Activated T-cell treated with anti-CD3 and anti-CD28 coated beads, Interleukin-2, amount 50 U/mL, for 72 hours (primary cell): ENCODE results near the gene FHL2. TPM values are rescaled to one million over a fixed set of nuclear protein-coding genes. Genes with fewer than 3 reads are reported as not detected.

ENCODE experiments used
- ATAC-seq, 2 donors: fragments of 150-1000 bp; cut with Tn5 transposase; replicated peaks in 1 of 2; 2 replicates each; pipeline ENCODE4 v1.10.0; 2021; ENCODE audit warnings: moderate library complexity in 2 of 2, mild to moderate bottlenecking in 1 of 2
- DNase-seq, 2 donors: peaks; one replicate each; pipeline ENCODE4 v3.0.0; 2021 to 2022; ENCODE audit warnings: mixed read lengths in 1 of 2
- H3K27ac Mint-ChIP-seq: one replicate; pipeline ENCODE4 v1.8.0; 2022; ENCODE audit warnings: mild to moderate bottlenecking, moderate library complexity, mixed read lengths
- H3K27me3 Mint-ChIP-seq: one replicate; pipeline ENCODE4 v1.8.0; 2022; ENCODE audit warnings: low read depth, mixed read lengths
- H3K36me3 Mint-ChIP-seq, 2 donors: one replicate each; pipeline ENCODE4 v1.8.0; 2022; ENCODE audit warnings: mixed read lengths in 2 of 2, mild to moderate bottlenecking in 1 of 2; ENCODE audit not compliant: insufficient read depth in 2 of 2
- H3K4me1 Mint-ChIP-seq: one replicate; pipeline ENCODE4 v1.8.0; 2022; ENCODE audit warnings: low read depth, mixed read lengths
- H3K4me3 Mint-ChIP-seq, 2 donors: one replicate each; pipeline ENCODE4 v1.8.0; 2022; ENCODE audit warnings: mild to moderate bottlenecking in 2 of 2, mixed read lengths in 2 of 2, moderate library complexity in 2 of 2
- H3K9me3 Mint-ChIP-seq, 2 donors: one replicate each; pipeline ENCODE4 v1.8.0; 2022; ENCODE audit warnings: mixed read lengths in 2 of 2
- total RNA-seq, 2 donors: library from RNA; stranded (reverse); gene quantifications; one replicate each; pipeline ENCODE4 v1.2.3, GENCODE V29; 2022

Gene FHL2
- total RNA-seq, 2 donors from 2014 or later, result 2.2 to 7.1 TPM

DNA sequence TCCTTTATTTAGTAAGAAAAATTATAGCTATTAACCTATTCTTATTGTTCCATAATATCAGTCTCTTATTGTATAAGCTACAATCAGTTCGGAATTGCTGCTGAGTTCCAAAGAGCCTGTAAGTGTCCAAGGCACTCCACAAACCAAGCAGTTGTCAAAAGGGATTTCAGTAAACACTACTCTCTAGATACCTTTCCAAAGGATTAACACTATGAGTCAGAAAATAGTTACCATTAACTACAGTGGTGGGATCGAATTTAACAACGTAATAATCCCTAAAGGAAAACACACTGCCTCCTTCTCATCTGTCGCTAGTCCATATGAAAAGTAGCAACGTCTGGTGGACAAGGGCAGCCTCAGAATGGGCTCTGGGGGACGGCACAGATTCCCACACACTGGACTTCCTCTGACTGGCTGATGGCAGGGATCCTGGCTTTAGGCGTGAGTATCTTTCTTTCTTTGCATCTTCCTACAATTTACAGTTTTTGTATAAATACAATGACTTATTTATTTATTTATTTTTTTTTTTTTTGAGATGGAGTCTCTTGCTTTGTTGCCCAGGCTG, 78.1 kb downstream of the FHL2 start:
- H3K27me3 Mint-ChIP-seq, result no peaks in the 10 kb centered on the region
- H3K9me3 Mint-ChIP-seq, result no peaks in the 10 kb centered on the region
- H3K27ac Mint-ChIP-seq, result no peak overlapping the region
- H3K36me3 Mint-ChIP-seq, result no peaks in the 10 kb centered on the region
- DNase-seq (no peak), ATAC-seq (no peak)
- H3K4me1 Mint-ChIP-seq, result peaks cover 45% of the 10 kb centered on the region
- no peak overlapping the region for H3K4me3 Mint-ChIP-seq

- no peaks in the 10 kb centered on the region for H3K36me3 Mint-ChIP-seq
- no peak overlapping the region for H3K4me3 Mint-ChIP-seq
- H3K9me3 Mint-ChIP-seq, result no peaks in the 10 kb centered on the region
- no peaks in the 10 kb centered on the region for H3K27me3 Mint-ChIP-seq
- H3K4me1 Mint-ChIP-seq, result peaks cover 25% of the 10 kb centered on the region
- DNase-seq (no peak), ATAC-seq (no peak)
- no peak overlapping the region for H3K27ac Mint-ChIP-seq
Measured at GRCh38 chr2:105317937-105318336, 80.9 kb downstream of the FHL2 start.

DNA sequence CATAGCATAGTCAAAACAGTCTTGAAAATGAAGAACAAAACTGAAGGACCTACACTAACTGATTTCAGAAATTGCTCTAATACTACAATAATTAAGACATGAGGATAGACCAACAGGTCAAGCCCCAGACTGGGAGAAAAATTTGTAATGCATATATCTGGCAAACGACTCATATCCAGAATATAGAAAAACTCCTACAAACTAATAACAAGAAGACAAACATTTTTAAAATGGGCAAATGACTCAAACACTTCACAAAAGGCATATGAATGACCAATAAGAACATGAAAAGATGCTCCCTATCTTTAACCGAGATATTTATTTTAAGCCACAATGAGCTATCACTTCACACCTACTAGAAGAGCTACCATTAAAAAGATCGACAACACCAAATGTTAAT, 83.5 kb downstream of the FHL2 start:
- Mint-ChIP-seq H3K27ac (peak overlapping the region; percentile 47), H3K4me1 (peaks cover 18% of the 10 kb centered on the region), H3K9me3 (no peaks in the 10 kb centered on the region), H3K4me3 (peak overlapping the region in 1 of 2 donors; percentile 21), H3K36me3 (peaks cover 0 to 1% of the 10 kb centered on the region in 2 donors), H3K27me3 (no peaks in the 10 kb centered on the region)
- DNase-seq, result no peak
- ATAC-seq, result peak in 1 of 2 donors; percentile 52

DNA sequence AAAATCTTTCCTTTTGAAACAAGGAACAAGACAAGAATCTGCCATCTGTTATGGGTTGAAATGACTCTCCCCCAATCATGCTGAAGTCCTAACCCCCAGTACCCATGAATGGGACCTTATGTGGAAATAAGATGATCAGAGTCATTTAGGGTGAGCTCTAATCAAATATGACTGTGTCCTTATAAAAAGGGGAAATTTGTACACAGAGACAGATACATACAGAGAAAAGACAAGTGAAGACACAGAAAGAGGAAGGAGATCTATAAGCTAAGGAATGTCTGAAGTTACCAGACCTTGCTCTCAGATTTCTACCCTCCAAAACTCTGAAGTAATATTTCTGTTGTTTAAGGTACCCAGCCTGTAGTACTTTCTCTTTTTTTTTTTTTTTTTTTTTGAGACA, 85.0 kb downstream of the FHL2 start:
- ATAC-seq (no peak), DNase-seq (no peak)
- no peak overlapping the region for H3K4me3 Mint-ChIP-seq
- H3K9me3 Mint-ChIP-seq, result no peaks in the 10 kb centered on the region
- H3K36me3 Mint-ChIP-seq, result peaks cover 0 to 3% of the 10 kb centered on the region in 2 donors
- no peak overlapping the region for H3K27ac Mint-ChIP-seq
- H3K4me1 Mint-ChIP-seq, result peaks cover 12% of the 10 kb centered on the region
- H3K27me3 Mint-ChIP-seq, result no peaks in the 10 kb centered on the region

Other genes starting within 250 kb of the FHL2 start
- gene GPR45, start 157.3 kb downstream of the FHL2 start, total RNA-seq, result not detected
- gene TGFBRAP1, start 69.3 kb downstream of the FHL2 start, total RNA-seq, result 10 to 100 TPM; 13.8 to 21.5 TPM
- gene C2orf49, start 61.5 kb downstream of the FHL2 start, total RNA-seq, result 10 to 100 TPM; 15.9 to 18.9 TPM